HG03575 (cell line): Measurements from ENCODE around the gene XIRP1.

Experiments
- ATAC-seq: cut with Tn5 transposase; IDR thresholded peaks from one replicate; pipeline ENCODE4 v1.9.1; 2021; ENCODE audit not compliant: unreplicated experiment, insufficient number of reproducible peaks, low FRiP score; ENCODE audit errors: extremely low read depth

XIRP1 gene

DNA sequence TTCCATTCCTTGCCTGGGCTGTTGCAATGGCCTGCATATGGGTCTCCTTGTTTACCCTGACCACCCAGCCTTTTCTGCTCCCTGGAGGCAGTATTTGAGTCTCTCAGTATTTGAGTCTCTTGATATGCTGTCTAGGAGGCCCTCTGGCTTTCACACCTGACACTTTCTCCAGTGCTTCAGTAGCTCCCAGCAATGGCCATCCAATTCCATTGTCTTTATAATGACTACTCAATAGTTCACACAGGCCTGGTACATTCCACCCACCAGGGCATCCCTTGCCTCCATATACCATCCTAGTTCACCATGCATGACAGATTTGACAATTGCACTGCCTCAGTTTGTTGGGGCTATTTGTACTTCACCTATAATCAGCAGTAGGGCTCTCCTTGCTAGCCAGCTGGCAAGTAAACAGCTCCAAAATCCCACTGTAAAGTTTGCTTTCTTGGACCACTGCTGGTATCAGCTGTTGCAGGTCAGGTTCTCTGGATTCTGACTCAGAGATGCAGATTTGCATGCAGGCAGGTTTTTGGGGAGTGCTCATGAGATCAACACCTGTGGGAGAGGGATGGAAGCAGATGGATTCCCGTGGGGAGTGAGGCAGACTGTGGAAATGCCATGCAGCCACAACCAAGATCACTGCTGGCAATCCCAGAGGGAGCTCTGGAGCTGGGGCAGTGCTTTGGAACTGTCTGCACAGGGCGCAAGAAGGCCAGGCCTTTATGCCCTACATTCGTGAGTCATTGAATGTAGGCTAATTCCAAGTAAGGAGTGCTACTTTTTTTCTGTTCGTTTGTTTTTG is 19.1 kb upstream of the XIRP1 start:
- ATAC-seq = no peak

DNA sequence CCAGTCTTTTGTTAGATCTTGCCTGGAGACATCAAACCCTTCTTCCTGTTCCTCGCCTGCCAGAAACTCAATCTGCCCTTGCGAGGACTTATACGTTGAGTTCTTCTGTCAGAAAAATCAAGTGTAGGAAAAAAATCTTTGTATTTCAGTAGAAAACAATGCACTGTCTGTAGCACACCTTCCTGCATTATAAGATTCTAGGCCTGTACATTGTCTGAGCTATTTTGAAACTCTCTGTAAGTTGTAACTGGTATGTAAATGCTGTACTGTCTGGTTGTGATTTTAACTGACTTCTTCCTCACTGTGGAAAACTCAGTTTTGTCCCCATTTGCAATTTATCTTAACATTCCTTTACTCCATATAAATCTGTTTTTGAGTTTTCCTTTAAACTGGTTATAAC is 17.7 kb upstream of the XIRP1 start:
- no peak for ATAC-seq

DNA sequence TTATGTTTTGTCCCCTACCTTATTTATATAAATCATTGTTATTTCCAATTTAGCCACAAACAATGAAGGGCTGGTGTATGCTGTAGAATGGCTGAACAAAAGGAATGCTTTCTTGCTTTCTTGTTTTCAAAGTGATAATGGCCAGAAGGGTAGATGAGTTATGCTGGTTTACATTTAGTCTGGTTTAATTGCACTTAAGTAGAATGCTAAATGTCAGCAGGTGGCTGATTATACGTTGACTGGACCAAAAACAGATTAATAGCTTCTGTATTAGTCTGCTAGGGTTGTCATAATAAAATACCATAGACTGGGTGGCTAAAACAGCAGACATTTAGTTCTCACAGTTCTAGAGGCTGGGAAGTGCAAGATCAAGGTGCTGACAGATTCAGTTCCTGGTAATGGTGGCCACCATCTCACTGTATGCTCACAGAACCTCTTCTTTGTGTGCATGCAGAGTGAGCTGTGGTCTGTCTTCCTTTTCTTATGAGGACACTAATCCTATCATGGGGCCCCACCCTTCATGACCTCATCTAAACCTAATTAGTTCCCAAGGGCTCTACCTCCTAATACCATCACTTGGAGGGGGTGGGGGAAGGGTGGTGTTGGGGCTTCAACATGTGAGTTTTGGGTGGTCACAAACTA is 17.1 kb upstream of the XIRP1 start:
- ATAC-seq = no peak

DNA sequence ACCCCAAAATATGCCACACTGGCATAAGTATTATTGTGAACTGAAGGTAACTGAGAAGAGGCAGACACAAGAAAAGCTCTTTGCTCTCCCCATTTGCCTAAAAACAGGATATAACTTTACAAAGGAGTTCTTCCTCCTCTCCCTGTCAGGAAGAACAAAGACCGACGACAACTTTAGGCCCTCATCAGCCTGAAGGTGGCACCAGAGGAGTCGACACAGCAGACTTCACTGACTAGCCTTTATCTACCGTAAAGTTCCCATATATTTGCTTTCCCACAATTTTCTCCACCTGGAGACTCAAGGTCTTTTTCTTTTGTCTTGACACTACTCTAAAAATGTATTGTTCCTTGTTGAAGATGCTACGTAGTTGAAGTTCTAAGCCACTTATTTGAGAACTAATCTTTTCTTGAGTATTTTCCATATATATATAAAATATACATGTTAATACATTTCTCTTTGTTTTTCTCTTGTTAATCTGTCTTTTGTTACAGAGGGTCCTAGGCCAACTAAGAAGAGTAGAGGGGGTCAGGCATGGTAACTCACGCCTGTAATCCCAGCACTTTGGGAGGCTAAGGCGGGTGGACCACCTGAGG is 16.2 kb upstream of the XIRP1 start:
- ATAC-seq = no peak

DNA sequence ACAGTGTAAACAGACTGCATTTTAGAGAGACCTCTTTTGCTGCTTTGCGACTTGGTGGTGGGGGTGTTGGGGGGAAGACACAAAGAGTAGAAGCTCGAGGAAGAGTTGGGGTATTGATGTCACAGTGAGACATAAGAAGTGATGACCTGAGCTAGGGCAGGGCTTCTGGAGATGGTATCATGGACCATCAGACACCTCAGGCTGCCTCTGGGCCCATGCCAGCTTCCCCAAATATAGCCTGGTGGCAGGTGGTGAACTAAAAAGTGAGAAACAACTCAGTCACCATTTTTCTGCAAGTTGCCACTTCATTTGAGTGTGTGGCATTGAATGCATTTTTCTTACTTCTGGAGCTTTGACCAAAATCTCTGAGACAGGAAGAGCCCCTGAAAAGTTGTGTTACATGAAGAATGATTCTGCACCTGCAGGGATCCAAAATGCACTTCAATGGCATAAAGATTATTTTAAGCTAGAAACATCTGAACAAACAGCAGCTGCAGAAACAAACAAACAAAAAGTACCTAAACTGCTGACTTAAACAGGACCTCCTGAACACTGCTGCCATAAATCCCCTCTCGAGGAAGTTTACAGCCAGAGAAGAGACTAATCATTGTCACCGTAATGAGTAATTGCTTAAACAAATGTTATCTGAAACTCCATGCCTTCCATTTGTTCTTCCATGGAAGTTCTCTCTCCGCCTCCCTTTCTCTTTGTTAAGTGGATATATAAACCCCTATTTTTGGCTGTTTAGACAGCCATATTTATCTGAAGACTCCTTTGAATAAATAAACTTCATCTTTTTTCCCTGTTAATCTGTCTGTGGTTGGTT is 15.2 kb upstream of the XIRP1 start:
- ATAC-seq = no peak

DNA sequence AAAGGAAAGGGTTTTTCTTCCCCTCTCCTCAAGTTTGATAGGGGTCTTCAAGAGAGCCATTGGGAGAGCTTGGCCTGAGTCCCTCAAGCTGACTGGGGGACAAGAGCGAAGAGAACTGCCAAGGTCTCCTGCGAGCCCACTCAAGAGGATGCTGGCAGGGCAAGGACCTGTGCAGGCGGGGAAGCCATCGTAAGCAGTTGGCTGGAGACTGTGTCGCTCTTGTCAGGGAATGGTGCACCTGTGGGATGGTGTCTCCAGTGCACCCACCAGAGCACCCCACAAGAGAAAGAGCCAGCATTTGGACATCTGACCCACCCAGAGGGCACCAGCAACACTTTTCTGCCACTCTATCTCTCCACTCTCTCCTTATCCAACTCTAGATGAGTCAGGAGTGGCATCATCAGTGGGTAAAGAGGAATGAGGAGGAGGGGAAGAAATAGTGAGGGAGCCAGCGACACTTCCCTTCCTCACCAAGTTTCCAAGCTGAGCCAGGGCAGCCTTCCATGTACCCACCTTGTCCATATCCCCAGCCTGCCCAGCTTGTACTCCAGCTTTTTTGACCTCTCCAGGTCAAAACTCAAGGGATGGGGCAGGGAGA is 13.6 kb upstream of the XIRP1 start:
- no peak for ATAC-seq

DNA sequence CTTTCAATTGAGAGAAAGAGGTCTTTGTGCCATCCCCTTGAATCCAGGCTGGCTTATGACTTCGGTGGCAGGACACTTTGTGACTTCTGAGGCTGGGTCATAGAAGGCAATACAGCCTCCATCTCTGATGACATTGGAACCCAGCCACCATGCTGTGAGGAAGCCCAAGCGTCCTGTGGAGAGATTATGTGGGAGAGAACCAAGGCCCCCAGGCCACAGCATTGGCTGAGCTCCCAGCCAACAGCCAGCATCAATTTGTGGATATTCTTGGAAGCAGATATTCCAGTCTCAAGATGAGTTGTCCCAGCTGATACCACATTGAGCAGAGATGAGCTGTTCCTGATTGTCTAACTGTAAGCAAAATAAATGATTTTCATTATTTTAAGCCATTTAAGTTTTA is 12.7 kb upstream of the XIRP1 start:
- no peak for ATAC-seq

DNA sequence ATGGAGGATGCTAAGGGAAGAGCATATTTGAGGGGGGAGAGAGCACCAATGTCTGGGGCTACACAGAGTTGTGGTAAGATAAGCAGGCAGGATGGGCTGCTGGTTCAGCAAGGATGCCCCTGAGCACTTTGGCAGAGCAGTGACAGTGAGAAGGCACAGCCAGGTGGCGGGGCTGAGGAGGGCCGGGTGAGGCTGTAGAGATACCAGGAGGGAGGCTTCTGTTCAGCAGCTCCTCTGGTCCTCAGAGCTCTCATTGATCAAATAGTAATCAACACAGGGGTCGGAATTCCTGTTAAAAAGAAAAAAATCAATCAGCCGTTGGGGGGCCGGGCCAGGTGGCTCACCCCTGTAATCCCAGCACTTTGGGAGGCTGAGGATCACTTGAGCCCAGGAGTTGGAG is 11.5 kb upstream of the XIRP1 start:
- no peak for ATAC-seq

DNA sequence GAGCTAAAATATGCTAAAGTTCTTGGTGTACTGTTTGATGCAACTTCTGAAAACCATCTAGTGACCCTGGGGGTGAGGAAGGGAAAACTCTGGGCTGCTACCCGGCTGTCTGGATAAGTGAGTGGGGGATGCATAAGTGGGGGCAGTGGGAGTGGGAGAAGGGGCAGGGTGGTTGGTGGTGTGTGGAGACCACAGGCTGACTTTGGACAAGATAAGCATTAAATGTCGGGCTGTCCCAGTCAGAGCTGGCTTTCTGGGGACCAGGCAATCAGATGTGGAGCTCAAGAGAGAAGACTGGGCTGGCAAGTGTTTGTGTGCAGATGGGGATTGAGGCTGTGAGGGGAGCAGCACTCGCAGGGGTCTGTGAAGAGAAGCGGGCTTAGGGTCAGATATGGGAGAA is 11.0 kb upstream of the XIRP1 start:
- no peak for ATAC-seq

DNA sequence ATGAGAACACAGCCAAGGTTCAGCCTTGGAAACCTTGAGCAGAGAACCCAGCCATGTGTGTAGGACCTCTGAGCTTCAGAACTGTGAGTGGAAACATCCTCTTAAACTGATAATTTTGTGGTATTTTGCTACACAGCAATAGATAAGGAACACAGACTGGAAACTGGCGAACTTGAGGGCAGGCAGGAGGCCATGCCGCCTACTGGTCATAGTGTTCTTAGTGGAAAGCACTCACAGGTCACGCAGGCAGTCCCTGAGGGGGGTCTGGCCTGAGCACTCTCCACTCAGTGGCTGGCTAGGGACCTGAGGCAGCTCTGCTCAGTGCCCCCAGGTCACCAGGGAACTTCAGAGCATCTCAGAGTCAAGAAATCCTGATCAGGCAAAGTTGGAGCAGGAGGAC is 9.7 kb upstream of the XIRP1 start:
- ATAC-seq = no peak

DNA sequence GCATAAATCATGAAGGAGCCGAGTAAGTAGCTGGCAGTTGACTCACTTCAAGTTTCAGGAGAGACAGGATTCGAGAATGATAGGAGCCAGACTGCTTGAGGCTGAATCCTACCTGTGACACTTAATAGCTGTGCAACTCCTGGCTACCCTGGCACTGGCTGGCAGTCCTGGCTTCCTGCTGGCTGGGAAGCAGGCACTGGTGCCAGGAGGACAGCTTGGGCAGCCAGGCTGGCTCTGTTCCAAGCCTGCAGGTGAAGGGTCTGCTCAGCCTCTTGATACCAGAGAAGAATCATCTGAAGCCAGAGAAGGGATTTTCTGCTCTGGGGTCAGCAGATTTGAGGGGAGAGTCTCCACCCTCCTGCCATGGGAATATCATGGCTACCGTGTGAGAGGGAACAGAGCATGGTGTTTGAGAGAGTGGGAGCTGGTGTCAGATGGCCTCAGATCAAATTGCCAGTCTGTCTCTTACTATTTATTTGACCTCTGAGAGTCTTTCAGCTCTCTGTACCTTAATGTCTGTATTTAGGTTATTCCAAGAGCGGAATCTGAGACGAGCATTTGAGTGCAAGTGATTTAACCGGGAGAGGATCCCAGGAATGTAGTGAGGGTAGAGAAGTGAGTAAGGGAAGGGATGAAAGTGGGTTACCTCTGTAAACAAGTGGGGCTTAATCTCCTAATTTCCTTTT is 4.4 kb upstream of the XIRP1 start:
- no peak for ATAC-seq

DNA sequence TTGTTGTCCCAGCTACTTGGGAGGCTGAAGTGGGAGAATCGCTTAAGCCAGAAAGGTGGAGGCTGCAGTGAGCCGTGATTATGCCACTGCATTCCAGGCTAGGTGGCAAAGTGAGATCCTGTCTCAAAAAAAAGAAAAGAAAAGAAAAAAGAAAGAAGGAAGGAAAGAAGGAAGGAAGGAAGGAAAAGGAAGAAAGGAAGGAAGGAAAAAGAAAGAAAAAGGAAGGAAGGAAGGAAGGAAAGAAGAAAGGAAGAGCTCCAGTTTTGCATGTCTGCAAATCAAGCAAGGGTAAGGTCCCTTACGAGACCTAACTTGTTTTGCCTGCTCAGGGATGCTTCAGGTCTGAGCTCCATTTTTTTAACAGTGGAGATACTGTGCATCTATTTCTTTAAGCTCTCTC is 3.6 kb upstream of the XIRP1 start:
- ATAC-seq = no peak

DNA sequence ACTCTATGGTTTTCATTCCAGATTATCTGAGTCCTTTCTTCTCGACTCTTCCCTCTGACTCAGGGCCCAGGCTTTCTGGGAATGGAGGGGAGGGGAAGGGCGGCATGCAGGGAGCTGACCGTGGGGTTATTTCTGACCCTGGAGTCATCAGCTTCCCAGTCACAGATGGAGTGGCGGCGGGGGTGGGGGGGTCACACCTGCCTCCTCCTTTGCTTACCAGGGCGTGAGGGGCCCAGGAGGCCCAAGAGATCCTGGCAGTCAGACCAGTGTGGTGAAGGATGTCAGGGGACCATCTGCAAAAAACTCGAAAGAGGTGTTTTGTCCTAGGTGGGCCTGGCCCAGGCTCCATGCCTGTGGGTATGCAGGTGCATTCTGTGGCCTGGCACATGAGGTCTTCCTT is 996 bp upstream of the XIRP1 start:
- ATAC-seq = no peak

DNA sequence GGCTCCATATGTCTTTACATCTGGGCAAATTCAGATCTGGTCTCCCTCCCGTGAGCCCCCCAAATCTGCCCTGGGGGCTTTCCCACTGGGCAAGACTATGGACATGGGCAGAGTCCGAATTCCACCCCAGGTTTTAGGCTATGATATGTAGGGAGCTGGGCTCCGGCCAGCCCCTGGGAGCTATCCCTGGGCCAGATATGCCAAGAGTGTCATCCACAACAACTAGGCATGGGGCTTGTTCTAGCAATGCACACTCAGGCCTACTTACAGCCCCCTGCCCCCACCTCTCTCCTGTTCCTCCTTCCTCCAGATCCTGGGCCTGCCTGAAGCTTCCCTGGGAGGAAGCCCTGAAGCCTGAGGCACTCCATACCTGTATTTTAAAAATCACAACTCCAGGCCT is 622 bp downstream of the XIRP1 start:
- no peak for ATAC-seq

DNA sequence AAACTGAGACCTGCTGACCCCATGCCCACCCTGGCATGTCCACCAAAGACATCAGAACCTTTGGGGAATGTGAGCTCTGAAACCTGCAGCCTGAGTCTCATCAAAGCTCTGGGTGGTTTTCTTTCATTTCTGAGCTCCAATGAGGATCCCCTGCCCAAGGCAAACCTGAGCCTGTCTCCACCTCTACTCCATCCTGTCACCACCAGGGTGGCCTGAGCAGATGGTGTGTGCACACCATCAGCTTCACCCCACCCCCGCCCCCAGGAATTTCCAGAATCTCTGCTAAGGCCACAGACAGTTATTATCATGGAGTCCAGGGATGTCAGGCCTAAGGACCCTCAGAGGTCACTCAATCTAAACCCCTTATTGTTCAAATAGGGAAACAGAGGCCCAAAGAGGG is 1.3 kb downstream of the XIRP1 start:
- no peak for ATAC-seq

DNA sequence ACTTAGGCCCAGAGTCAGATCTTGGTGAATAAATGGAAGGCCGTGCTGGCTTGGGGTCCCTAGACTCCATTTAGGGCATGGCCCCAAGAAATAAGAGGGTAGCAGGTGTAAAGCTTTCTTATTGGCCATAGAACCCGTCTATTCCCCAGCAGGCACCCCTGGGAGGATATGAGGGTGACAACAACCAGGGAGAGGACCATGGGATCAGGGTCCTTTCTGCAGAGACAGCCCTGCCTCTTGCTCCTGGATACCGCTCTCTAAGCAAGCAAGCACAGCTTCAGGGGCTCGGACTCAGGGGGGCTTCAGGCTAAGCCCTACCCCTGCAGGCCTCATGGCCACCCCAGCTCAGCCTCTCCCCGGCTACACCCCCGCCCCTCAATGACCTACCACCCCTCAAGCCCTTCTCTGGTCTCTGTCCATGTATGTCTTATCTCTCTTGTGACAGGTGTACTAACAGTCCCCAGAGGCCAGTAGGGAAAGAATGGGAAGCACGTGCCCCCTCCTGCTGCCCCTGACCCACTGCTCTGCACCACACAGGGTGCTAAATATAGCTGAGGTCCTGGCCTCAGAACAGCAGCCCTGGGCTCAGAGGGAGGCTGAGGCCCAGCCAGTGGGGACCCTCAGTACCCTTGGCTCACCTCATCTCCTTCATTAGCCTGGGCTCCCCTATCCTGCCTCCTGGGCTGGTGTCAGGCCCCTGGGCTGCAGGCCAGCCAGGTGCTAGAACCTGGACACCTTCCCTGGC is 1.9 kb downstream of the XIRP1 start:
- no peak for ATAC-seq

DNA sequence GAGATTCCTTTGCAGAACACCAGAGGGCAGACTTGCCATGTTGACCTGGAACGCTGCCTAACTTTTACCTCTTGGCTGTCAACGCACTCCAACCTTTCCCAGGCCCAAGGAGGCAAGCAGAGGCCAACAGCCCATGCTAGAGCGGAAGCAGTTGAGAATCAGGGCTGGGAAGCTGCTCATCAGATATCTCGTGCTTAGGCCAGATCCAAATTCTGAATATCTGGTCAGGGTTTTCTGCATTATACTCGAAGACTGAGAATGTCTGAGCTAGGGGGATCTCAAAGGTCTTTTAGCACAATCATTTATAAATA is 2.5 kb downstream of the XIRP1 start:
- ATAC-seq = no peak
